Loucy (cell line): ENCODE results near the gene TARDBP.

ENCODE experiments used
- EZH2phosphoT487 ChIP-seq: fragments of 200-600 bp; IDR thresholded peaks from 2 replicates; pipeline ENCODE4 v1.6.1; 2018; ENCODE audit warnings: antibody characterized with exemption, mild to moderate bottlenecking, moderate library complexity, borderline replicate concordance
- TF ChIP-seq, protein P1 (sequence below): fragments of 200-600 bp; sonication (generic); conservative IDR thresholded peaks from 2 replicates; pipeline ENCODE4 v1.5.1; 2014; ENCODE audit warnings: mild to moderate bottlenecking, antibody characterized with exemption, low read length

DNA sequence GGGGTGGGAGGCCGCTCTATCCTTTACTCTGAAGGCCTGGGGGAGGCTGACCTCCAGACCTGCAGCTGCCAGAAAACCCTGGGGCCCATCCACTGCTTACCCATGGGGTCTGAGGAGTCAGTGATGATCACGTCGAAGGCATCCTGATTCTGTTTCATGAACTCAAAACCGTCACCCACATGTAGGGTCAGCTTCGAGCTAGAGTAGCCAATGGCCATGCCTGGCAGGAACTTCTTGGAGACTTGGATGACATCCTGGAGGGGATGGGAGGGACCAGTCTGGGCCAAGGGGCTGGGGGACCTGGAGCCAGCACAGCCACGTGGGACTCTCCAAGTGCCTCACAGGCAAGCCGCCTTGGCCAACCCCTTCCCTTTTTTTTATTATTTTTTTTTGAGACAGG lies 44.0 kb downstream of the TARDBP start:
- TF ChIP-seq, protein P1, sequence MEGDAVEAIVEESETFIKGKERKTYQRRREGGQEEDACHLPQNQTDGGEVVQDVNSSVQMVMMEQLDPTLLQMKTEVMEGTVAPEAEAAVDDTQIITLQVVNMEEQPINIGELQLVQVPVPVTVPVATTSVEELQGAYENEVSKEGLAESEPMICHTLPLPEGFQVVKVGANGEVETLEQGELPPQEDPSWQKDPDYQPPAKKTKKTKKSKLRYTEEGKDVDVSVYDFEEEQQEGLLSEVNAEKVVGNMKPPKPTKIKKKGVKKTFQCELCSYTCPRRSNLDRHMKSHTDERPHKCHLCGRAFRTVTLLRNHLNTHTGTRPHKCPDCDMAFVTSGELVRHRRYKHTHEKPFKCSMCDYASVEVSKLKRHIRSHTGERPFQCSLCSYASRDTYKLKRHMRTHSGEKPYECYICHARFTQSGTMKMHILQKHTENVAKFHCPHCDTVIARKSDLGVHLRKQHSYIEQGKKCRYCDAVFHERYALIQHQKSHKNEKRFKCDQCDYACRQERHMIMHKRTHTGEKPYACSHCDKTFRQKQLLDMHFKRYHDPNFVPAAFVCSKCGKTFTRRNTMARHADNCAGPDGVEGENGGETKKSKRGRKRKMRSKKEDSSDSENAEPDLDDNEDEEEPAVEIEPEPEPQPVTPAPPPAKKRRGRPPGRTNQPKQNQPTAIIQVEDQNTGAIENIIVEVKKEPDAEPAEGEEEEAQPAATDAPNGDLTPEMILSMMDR: no peak
- TF ChIP-seq EZH2phosphoT487: no peak
